ENCODE data around the gene SLC25A21.

Gene SLC25A21

GRCh38 chr14:37144729-37145363 is 27.6 kb downstream of the SLC25A21 start:
- DNase-seq (ENCODE audit: low read depth in 2 of 2, low spot score in 1 of 2) = no peak

- DNase-seq (ENCODE audit: low read depth in 2 of 2, low spot score in 1 of 2) = no peak
Observed at GRCh38 chr14:37143475-37143874, 28.9 kb downstream of the SLC25A21 start.

GRCh38 chr14:37142835-37143401 is 29.5 kb downstream of the SLC25A21 start:
- DNase-seq (ENCODE audit: low read depth in 2 of 2, low spot score in 1 of 2) = no peak

- no peak for DNase-seq (ENCODE audit: low read depth in 2 of 2, low spot score in 1 of 2)
Observed at GRCh38 chr14:37140176-37140575, 32.2 kb downstream of the SLC25A21 start.

DNA sequence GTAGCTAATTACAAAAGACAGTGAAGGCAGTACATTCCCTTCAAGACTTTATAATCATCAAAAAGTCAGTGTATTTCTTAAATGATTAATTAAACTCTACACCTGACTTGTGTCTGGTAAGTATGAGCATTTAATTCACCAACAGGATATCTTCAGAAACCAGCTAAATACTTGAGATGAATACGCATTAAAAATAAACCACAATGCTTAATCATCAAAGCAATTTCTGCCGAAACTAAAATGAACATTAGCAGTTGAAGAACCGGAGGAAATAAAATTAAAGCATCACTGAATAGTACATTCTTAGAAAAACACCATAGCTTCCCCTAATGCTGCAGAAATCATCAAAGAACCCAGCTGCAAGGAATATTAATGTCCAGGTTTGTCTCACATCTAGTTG is 32.7 kb downstream of the SLC25A21 start:
- no peak for DNase-seq (ENCODE audit: low read depth in 2 of 2, low spot score in 1 of 2)

GRCh38 chr14:37138898-37139297 is 33.5 kb downstream of the SLC25A21 start:
- DNase-seq (ENCODE audit: low read depth in 2 of 2, low spot score in 1 of 2) = no peak

- no peak for DNase-seq (ENCODE audit: low read depth in 2 of 2, low spot score in 1 of 2)
Observed at GRCh38 chr14:37133284-37133913, 39.0 kb downstream of the SLC25A21 start.

DNA sequence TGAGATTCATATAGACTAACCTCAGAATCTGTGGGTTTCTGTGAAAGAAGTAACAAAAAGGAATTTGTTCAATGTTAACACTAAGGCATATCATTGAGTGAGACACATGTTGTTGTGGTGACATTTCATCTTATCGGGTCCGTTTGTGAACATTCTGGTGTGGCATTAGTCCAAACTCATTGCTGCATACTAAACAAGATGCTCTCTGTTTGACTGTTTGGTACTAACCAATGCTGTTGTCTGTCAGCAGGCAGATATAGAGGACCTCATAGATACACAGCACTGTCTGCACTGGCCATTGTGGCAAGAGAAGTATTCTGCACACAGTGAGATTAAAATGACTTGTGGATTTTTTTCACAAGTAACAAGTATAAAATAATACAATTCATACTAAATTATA is 41.2 kb downstream of the SLC25A21 start:
- no peak for DNase-seq (ENCODE audit: low read depth in 2 of 2, low spot score in 1 of 2)

DNA sequence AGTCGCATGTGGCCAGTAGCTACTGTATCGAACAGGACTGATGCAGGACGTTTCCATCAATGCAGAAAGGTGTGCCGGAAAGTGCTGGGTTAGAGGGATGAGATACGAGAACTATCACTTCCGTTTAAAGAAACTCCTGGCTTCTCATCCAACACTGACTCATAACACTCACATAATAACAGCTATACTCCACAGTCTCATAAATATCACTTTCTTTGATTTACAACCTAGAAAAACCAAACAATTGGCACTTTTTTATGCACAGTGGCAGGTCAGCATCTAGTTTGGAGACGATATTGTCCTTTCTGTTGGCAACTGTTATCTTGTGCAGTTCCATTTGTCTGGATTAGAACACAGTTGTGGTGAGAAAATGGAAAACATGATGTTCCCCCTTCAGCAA is 43.4 kb downstream of the SLC25A21 start:
- no peak for DNase-seq (ENCODE audit: low read depth in 2 of 2, low spot score in 1 of 2)

DNA sequence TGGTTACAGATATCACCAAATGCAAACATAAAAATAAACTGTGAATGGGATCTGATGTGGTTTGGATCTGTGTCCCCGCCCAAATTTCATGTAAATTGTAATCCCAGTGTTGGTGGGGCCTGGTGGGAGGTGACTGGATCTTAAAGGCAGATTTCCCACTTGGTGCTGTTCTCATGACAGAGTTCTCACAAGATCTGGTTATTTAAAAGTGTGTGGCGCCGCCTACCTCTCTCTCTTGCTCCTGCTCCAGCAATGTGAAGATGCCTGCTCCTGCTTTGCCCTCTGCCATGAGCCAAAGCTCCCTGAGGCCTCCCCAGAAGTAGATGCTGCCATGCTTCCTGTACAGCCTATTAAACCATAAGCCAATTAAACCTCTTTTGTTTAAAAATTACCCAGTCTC is 47.8 kb downstream of the SLC25A21 start:
- no peak for DNase-seq (ENCODE audit: low read depth in 2 of 2, low spot score in 1 of 2)

DNA sequence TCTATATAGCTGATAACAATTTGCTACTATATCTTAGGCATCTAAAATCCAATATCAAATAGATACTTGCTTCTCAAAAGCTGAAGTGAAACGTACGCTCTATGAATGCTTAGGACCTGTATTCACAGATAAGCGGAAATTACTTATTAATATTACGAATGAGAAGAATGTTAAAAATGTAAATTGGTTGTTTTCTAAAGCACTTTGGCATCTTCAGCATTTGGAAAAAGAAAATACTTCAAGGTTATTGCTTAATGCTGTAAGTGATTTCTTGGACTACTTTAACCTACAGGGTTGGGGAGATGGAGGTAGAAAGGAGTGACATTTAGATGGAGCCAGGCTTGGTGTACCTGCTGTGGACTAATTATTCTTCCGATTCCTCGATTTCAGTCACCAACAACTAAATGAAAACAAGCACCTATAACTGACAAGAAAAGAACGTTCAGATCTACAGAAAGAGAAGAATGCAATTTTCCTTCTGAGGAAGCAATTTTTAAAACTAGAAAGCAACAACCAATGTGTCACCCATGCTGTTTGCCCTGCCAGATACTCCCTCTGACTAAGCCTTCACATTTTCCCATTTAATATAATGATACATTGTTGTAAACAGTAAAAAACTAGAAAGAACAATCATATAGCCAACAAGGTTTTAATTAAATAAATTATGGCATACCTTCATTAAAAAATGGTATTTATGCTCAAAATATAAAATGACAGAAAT is 49.3 kb downstream of the SLC25A21 start:
- DNase-seq (ENCODE audit: low read depth in 2 of 2, low spot score in 1 of 2) = no peak

- no peak for DNase-seq (ENCODE audit: low read depth in 2 of 2, low spot score in 1 of 2)
Observed at GRCh38 chr14:37122288-37122687, 50.1 kb downstream of the SLC25A21 start.

GRCh38 chr14:37118673-37119366 is 53.6 kb downstream of the SLC25A21 start:
- no peak for DNase-seq (ENCODE audit: low read depth in 2 of 2, low spot score in 1 of 2)

DNA sequence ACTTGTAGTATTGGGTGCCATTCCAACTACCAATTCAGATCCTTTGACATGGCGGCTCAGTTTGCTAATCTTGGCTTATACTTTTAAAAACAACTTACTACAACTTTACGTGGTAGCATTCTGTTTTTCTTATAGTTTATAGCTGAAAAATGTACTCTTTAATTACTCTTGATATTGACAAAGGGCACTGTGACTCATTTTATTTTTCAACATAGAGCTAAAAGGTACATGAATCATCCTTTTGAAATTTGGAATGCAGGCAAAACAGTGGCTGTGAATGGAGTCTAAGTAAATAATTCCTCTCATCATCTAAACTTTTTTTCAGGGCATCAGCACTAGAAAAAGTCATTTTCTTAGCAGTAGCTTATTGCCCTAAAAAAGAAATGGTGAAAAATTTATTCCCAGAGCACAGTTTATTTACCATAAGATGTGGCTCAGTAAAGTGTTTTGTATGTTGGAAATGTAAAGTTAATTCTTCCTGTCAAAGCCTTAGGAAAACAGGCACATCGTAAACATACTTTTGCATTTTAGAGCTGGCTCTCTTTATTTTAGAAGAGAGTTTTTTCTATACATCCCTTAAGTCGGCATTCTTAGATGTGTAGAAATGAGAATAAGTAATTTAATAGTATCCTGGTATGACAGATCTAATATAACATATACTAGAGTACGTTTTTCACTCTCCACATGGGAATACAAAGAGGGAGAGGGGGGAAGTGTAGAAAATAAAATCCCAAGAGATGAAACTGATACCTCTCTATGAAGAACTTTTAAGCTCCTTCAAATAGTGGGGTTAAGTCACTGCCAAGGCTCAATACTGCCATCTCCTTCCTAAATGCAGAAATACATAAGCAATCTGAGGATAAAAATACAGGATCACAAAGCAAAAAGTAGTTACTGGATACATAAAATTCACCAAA is 55.2 kb downstream of the SLC25A21 start:
- no peak for DNase-seq (ENCODE audit: low read depth in 2 of 2, low spot score in 1 of 2)

DNA sequence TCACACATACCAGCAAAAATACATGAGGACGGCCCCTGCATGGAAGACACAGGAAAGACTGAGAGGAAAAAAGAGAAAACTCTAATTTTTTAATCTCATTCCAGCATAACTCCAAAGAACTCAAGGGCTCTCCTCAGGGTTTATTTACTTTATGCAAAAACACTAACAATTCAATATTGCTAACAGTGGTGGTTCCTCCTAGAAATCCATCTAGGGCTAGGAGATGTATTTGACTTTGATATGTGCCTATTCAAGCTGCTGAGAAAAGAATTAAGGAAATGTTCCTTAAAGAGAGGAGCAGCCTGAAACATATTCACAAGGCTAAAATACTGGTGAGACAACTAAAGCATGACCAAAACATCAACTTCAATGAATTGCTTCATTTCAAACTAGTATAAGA is 57.0 kb downstream of the SLC25A21 start:
- no peak for DNase-seq (ENCODE audit: low read depth in 2 of 2, low spot score in 1 of 2)

DNA sequence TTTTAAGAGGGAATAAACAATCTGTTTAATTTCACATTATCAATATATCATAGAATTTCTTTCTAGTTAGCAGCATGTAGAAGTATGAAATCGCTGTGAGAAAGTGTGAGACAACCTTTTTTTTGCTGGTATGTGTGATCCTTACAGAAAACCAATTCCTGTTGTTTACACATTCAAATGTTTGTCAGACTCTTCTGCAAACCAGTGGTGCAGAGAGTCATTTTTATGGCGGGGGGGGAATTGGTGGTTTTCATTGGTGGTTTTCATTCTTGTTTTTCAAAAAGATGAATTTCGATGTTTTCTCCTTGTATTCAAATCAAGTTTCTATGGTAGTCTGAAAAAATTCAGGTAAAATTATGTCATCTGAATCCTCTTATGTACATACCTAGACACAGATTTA is 57.8 kb downstream of the SLC25A21 start:
- no peak for DNase-seq (ENCODE audit: low read depth in 2 of 2, low spot score in 1 of 2)

GRCh38 chr14:37114002-37114401 is 58.4 kb downstream of the SLC25A21 start:
- no peak for DNase-seq (ENCODE audit: low read depth in 2 of 2, low spot score in 1 of 2)

DNA sequence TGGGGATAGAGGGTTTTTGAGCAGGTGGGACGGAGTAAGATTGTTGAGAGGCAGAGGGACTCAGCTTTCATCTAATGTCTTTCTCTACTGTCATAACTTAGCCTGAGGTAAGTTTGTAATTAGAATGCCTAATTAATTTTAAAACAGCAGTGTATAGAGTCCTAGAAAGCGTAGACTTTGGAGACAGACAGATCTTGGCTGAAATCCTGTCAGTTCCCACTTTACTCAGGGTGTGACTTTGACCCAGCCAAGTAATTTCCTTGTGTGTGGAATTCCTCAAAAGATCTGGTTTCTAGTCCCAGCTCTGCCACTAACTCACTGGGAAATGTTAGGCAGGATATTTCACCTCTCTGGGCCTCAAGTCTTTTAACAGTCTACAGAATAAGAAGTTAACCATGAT is 74.3 kb downstream of the SLC25A21 start:
- DNase-seq (ENCODE audit: low read depth in 2 of 2, low spot score in 1 of 2) = no peak

DNA sequence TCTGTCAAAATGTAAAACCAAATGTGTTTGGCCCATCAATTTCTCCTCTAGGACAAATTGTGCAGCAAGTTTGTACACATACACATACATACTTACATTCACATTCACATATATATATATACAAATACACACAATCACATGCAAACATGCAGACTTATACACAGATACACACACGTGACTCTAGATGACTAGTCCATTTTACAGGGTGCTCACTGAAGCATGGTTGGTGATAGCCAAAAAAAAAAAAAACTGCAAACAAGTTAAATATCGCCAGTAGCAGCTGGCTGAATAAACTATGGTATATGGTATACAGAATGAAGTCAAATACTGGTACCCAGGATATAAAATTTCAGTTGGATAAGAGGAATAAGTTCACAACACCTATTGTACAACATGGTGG is 77.9 kb downstream of the SLC25A21 start:
- no peak for DNase-seq (ENCODE audit: low read depth in 2 of 2, low spot score in 1 of 2)

- DNase-seq (ENCODE audit: low read depth in 2 of 2, low spot score in 1 of 2) = no peak
Observed at GRCh38 chr14:37093364-37093763, 79.0 kb downstream of the SLC25A21 start.

DNA sequence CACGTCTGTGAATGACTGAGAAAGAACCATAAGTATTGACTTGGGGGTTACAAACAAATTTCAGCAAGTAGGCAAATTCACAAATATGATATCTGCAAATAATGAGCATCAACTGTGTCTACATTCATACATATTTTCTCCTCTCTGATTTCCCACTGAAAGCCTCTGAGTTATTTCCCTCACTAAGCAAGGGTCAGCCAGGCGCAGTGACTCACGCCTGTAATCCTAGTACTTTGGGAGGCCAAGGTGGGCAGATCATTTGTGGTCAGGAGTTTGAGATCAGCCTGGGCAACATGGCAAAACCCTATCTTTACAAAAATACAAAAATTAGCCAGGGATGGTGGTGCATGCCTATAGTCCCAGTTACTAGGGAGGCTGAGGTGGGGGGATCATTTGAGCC is 80.8 kb downstream of the SLC25A21 start:
- no peak for DNase-seq (ENCODE audit: low read depth in 2 of 2, low spot score in 1 of 2)
